GM12878 (cell line): Measurements from ENCODE around the gene GPR34. TPM values are rescaled to one million over a fixed set of nuclear protein-coding genes. Genes with fewer than 3 reads are reported as not detected.

Experiments used
- ATAC-seq: fragments of 200-7000 bp; cut with Tn5 transposase; 3 replicates; pipeline ENCODE4 v1.9.1; 2020; ENCODE audit warnings: mild to moderate bottlenecking, moderate library complexity
- BruUV-seq: library from RNA; stranded (reverse); fragments of 400-500 nt; replicated peaks from 2 replicates; lab custom pipeline; 2021; lab: Mats Ljungman, UMichigan
- CTCF ChIA-PET: fragments of 300-600 bp; sonication (Branson Sonifier 250); formaldehyde crosslinking; extraction: SDS; loops from one replicate; lab custom pipeline; 2021; ENCODE audit warnings: inconsistent platforms; lab: Yijun Ruan, JAX
- POLR2A ChIA-PET: fragments of 350-600 bp; formaldehyde crosslinking; extraction: SDS; loops from one replicate; lab custom pipeline; 2021; ENCODE audit warnings: inconsistent platforms; lab: Charles Lee
- RAD21 ChIA-PET: fragments of 300-600 bp; sonication (Branson Sonifier 250); formaldehyde crosslinking; loops from one replicate; lab custom pipeline; 2023; ENCODE audit warnings: antibody characterized with exemption; ENCODE audit not compliant: unreplicated experiment; lab: Charles Lee
- SMC1A ChIA-PET: fragments of 300-600 bp; sonication (Branson Sonifier 250); formaldehyde crosslinking; loops from one replicate; lab custom pipeline; 2023; ENCODE audit not compliant: unreplicated experiment, uncharacterized antibody; lab: Charles Lee
- DNase-seq: peaks from one replicate; pipeline ENCODE4 v3.0.0-alpha.2; 2011; ENCODE audit warnings: low read depth, low spot score
- FAIRE-seq: peaks from 3 replicates; lab custom pipeline; 2011; peaks lifted over from hg19 to GRCh38; lab: Jason Lieb, UNC
- H2AFZ ChIP-seq: 2 replicates; pipeline ENCODE4 v1.6.0; 2011; ENCODE audit warnings: low read depth, low read length, control low read depth; ENCODE audit not compliant: control insufficient read depth
- H3K27ac ChIP-seq: 2 replicates; pipeline ENCODE4 v1.5.1; 2011; ENCODE audit warnings: control low read depth; ENCODE audit not compliant: control insufficient read depth, insufficient read depth
- H3K27me3 ChIP-seq, 2 experiments: replicated peaks in 1 of 2; 2 replicates each; pipeline versions ENCODE4 v1.6.0 to v1.6.1; 2011; ENCODE audit warnings: low read length in 1 of 2; ENCODE audit not compliant: control insufficient read depth in 2 of 2, insufficient read depth in 2 of 2
- H3K36me3 ChIP-seq, 2 experiments: 2 replicates each; pipeline ENCODE4 v1.5.1; 2011; ENCODE audit warnings: low read length in 1 of 2; ENCODE audit not compliant: control insufficient read depth in 2 of 2, insufficient read depth in 2 of 2
- H3K4me1 ChIP-seq: 2 replicates; pipeline ENCODE4 v1.6.1; 2011; ENCODE audit warnings: mild to moderate bottlenecking, low read length, moderate library complexity, mixed read lengths; ENCODE audit not compliant: control insufficient read depth, insufficient read depth
- H3K4me2 ChIP-seq: 2 replicates; pipeline ENCODE4 v1.6.0; 2011; ENCODE audit warnings: control low read depth; ENCODE audit not compliant: control insufficient read depth, insufficient read depth
- H3K4me3 ChIP-seq: fragments of 200-600 bp; sonication (generic); 2 replicates; pipeline ENCODE4 v1.5.1; 2016
- H3K79me2 ChIP-seq: 2 replicates; pipeline ENCODE4 v1.6.0; 2011; ENCODE audit warnings: low read length; ENCODE audit not compliant: control insufficient read depth, insufficient read depth
- H3K9ac ChIP-seq: 2 replicates; pipeline ENCODE4 v1.8.0; 2011; ENCODE audit warnings: low read length, control low read depth, mixed read lengths; ENCODE audit not compliant: control insufficient read depth, insufficient read depth
- H3K9me3 ChIP-seq: replicated peaks from 3 replicates; pipeline ENCODE4 v1.5.1; 2011; ENCODE audit warnings: mild to moderate bottlenecking, low read length; ENCODE audit not compliant: control insufficient read depth, insufficient read depth
- H4K20me1 ChIP-seq: 2 replicates; pipeline ENCODE4 v1.6.0; 2011; ENCODE audit not compliant: control insufficient read depth, insufficient read depth
- ASH2L ChIP-seq: fragments of 300-600, 200-600 bp; sonication (generic); IDR thresholded peaks from 2 replicates; pipeline ENCODE4 v1.6.1; 2017; ENCODE audit warnings: low read depth, mild to moderate bottlenecking, borderline replicate concordance
- ATF3 ChIP-seq: IDR thresholded peaks from 2 replicates; pipeline ENCODE4 v1.6.1; 2011; ENCODE audit warnings: low read depth, mild to moderate bottlenecking, low read length, moderate library complexity, borderline replicate concordance; ENCODE audit errors: extremely low read depth
- BMI1 ChIP-seq: fragments of 450-650 bp; IDR thresholded peaks from 2 replicates; pipeline ENCODE4 v1.6.1; 2016; ENCODE audit warnings: mild to moderate bottlenecking, moderate library complexity, borderline replicate concordance
- CHD2 ChIP-seq: IDR thresholded peaks from 2 replicates; pipeline ENCODE4 v1.6.1; 2011; ENCODE audit warnings: low read depth, low read length, improper control_type of control experiment, borderline replicate concordance
- CHD4 ChIP-seq: fragments of 200-600 bp; sonication (generic); IDR thresholded peaks from 2 replicates; pipeline ENCODE4 v1.6.1; 2016; ENCODE audit warnings: mild to moderate bottlenecking
- CREB1 ChIP-seq: IDR thresholded peaks from 2 replicates; pipeline ENCODE4 v1.6.1; 2012; ENCODE audit warnings: low read depth, mild to moderate bottlenecking, inconsistent platforms
- CTCF ChIP-seq, 3 experiments: IDR thresholded peaks in 2 of 3; conservative IDR thresholded peaks in 1 of 3; 2 replicates each; pipeline ENCODE4 v1.5.1; 2011; ENCODE audit warnings: low read depth in 3 of 3, low read length in 3 of 3, mild to moderate bottlenecking in 3 of 3, control low read depth in 2 of 3, moderate library complexity in 2 of 3, inconsistent platforms in 1 of 3, mixed read lengths in 1 of 3; ENCODE audit not compliant: control insufficient read depth in 2 of 3, insufficient read depth in 1 of 3; ENCODE audit errors: extremely low read depth in 1 of 3
- FOXK2 ChIP-seq: fragments of 450-650 bp; IDR thresholded peaks from 2 replicates; pipeline ENCODE4 v1.6.1; 2017; ENCODE audit warnings: mild to moderate bottlenecking, moderate library complexity
- FOXM1 ChIP-seq: IDR thresholded peaks from 2 replicates; pipeline ENCODE4 v1.6.1; 2012; ENCODE audit warnings: low read depth, mild to moderate bottlenecking, inconsistent platforms, low read length, moderate library complexity
- GATAD2B ChIP-seq: fragments of 450-650 bp; conservative IDR thresholded peaks from 2 replicates; pipeline ENCODE4 v1.6.1; 2017; ENCODE audit warnings: low read depth, mild to moderate bottlenecking, moderate library complexity
- HSF1 ChIP-seq: fragments of 150-350 bp; IDR thresholded peaks from 2 replicates; pipeline ENCODE4 v1.6.1; 2014; ENCODE audit warnings: mild to moderate bottlenecking, low read depth, low read length
- IRF4 ChIP-seq: IDR thresholded peaks from 2 replicates; pipeline ENCODE4 v1.6.1; 2011; ENCODE audit warnings: low read depth, low read length
- JUNB ChIP-seq: IDR thresholded peaks from 2 replicates; pipeline ENCODE4 v1.6.1; 2016; ENCODE audit warnings: antibody characterized with exemption, mild to moderate bottlenecking
- MLLT1 ChIP-seq: fragments of 450-650 bp; IDR thresholded peaks from 2 replicates; pipeline ENCODE4 v1.6.1; 2016; ENCODE audit warnings: mild to moderate bottlenecking
- RAD21 ChIP-seq: IDR thresholded peaks from 2 replicates; pipeline ENCODE4 v1.6.1; 2011; ENCODE audit warnings: mild to moderate bottlenecking, low read depth, low read length, moderate library complexity; ENCODE audit not compliant: insufficient read depth
- SMC3 ChIP-seq: IDR thresholded peaks from 2 replicates; pipeline ENCODE4 v1.6.1; 2011; ENCODE audit warnings: low read length, improper control_type of control experiment, borderline replicate concordance
- ZNF24 ChIP-seq: fragments of 450-650 bp; IDR thresholded peaks from 2 replicates; pipeline ENCODE4 v1.6.1; 2017; ENCODE audit warnings: antibody characterized with exemption, mild to moderate bottlenecking
- WGBS: methylation state at CpG from one replicate; pipeline ENCODE4 v1.1.6; 2016; ENCODE audit warnings: low lambda C conversion rate; ENCODE audit not compliant: insufficient replicate concordance, insufficient coverage; ENCODE audit errors: missing lambda C conversion rate; 5-methylcytosine and 5-hydroxymethylcytosine counted together
- in situ Hi-C: fragments of 300-500 bp; cut with MboI; formaldehyde crosslinking; loops from 9 replicates; pipeline ENCODE4 v1.14.3; 2018; ENCODE audit warnings: mixed read lengths
- intact Hi-C: fragments of 100-400 bp; cut with micrococcal nuclease; formaldehyde crosslinking; loops from one replicate; pipeline ENCODE4 v1.14.2; 2022; ENCODE audit not compliant: unreplicated experiment
- polyA plus RNA-seq, 11 experiments: library from polyadenylated mRNA; depleted of rRNA in 4 of 11; unstranded in 6 of 11; stranded (reverse) in 5 of 11; fragments of >200 nt; fragmentation: Nextera tagmentation in 4 of 11; fragmentation: Illumina TruSeq in 1 of 11; extraction: Ambion mirVana in 4 of 11; extraction: Trizol in 1 of 11; gene quantifications; 1 replicate in 1 of 11; 2 replicates in 10 of 11; pipeline versions ENCODE4 v1.2.1 to v1.2.3, GENCODE V29; 2011 to 2016; ENCODE audit warnings: inconsistent platforms in 2 of 11, missing spikeins in 2 of 11, low read depth in 1 of 11
- total RNA-seq, 4 experiments: library from RNA; depleted of rRNA in 3 of 4; stranded (reverse); fragments of >200 nt in 3 of 4; fragmentation: Illumina TruSeq in 1 of 4; extraction: Trizol in 1 of 4; gene quantifications; 2 replicates each; pipeline versions ENCODE4 v1.2.1 to v1.2.3, GENCODE V29; 2013 to 2021
- TF ChIP-seq, protein P1 (sequence below): IDR thresholded peaks from 2 replicates; pipeline ENCODE4 v1.6.1; 2012; ENCODE audit warnings: low read depth, low read length, improper control_type of control experiment

Gene GPR34
- total and polyA plus RNA-seq, 10 of the 15 experiments (the other 5 are each of a cell fraction or from before 2014, with no cell fraction given), result 0.12 to 0.84 (median 0.28) TPM; not detected in 1

DNA sequence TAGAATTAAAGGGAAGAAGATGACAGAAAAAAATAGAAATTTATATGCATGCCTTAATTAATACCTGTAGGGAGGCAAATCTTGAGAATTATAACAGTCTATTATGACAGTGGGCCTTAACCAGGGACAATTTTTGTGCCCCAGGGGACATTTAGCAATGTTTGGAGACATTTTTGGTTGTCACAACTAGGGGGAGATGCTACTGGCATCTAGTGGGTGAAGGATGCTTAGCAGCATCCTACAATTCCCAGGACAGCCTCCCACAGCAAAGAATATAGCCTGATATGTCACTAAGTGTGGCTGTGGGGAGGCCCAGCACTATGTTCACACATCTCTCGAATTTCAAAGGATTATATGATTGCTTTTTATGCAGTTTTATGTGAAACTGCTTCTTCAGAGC, 45.8 kb downstream of the GPR34 start:
- no TSS peak for BruUV-seq
- POLR2A ChIA-PET, result no interaction called here
- ATAC-seq, result peak; percentile 63
- Histone ChIP-seq H2AFZ (no peak overlapping the region), H3K4me2 (peak overlapping the region; percentile 56), H3K9ac (no peak overlapping the region), H3K4me1 (peaks cover 10% of the 10 kb centered on the region), H3K4me3 (no peak overlapping the region), H4K20me1 (no peaks in the 10 kb centered on the region), H3K36me3 (no peaks in the 10 kb centered on the region), H3K27ac (peak overlapping the region; percentile 28; the same call in 1 of the 2 replicates), H3K79me2 (no peaks in the 10 kb centered on the region), H3K27me3 (no peaks in the 10 kb centered on the region), H3K9me3 (no peaks in the 10 kb centered on the region)
- CTCF ChIA-PET, result interaction anchor here (1.2 kb wide), 1 partner anchor 11 kb away, joined by 5 read pairs; the partner anchor contains the start of gene GPR82
- in situ Hi-C loops (no loop called here), intact Hi-C loops (loop anchor here (1.0 to 10.0 kb wide), 4 partner anchors 14 to 400 kb away; partner anchors contain the start of gene DDX3X)
- RAD21 ChIA-PET, result no interaction called here
- no peak for DNase-seq
- FAIRE-seq, result no peak
- SMC1A ChIA-PET, result no interaction called here
- WGBS, result 0% methylated on average over 1 of the region's 1 CpG
- TF ChIP-seq, protein P1, sequence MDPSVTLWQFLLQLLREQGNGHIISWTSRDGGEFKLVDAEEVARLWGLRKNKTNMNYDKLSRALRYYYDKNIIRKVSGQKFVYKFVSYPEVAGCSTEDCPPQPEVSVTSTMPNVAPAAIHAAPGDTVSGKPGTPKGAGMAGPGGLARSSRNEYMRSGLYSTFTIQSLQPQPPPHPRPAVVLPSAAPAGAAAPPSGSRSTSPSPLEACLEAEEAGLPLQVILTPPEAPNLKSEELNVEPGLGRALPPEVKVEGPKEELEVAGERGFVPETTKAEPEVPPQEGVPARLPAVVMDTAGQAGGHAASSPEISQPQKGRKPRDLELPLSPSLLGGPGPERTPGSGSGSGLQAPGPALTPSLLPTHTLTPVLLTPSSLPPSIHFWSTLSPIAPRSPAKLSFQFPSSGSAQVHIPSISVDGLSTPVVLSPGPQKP, result no peak
- TF ChIP-seq CHD4, result no peak
- no peak for TF ChIP-seq ZNF24
- no peak for TF ChIP-seq GATAD2B
- no peak for TF ChIP-seq FOXK2
- TF ChIP-seq FOXM1, result no peak
- TF ChIP-seq IRF4, result no peak
- no peak for TF ChIP-seq ASH2L
- TF ChIP-seq CHD2, result no peak
- TF ChIP-seq RAD21, result peak; percentile 62
- TF ChIP-seq ATF3, result no peak
- TF ChIP-seq BMI1, result no peak
- no peak for TF ChIP-seq HSF1
- TF ChIP-seq MLLT1, result no peak
- TF ChIP-seq SMC3, result peak; percentile 10; the same call in 1 of the 2 replicates
- TF ChIP-seq JUNB, result no peak
- peak; percentile 38 to 50 (median 46); a peak in 5 of 6 replicates for TF ChIP-seq CTCF (IDR thresholded peaks at IDR 0.05 in 2 of 3, conservative IDR thresholded peaks at IDR 0.05 in 1 of 3; ENCODE audit: control insufficient read depth in 2 of 3, extremely low read depth in 1 of 3, insufficient read depth in 1 of 3, low read depth in 3 of 3, low read length in 3 of 3)
- TF ChIP-seq CREB1, result no peak
